Sigmoid colon (tissue), 7 donors: ENCODE results near the gene SPATA13. TPM values are rescaled to one million over a fixed set of nuclear protein-coding genes. Genes with fewer than 3 reads are reported as not detected.

ENCODE experiments used
- DNase-seq: peaks from one replicate; pipeline ENCODE4 v3.0.0-alpha.2; 2019
- H3K27ac ChIP-seq, 4 donors: fragments of 200-600 bp; sonication (generic); one replicate each; pipeline ENCODE4 v1.5.1; 2016 to 2019; ENCODE audit warnings: mild to moderate bottlenecking in 1 of 4
- H3K27me3 ChIP-seq, 3 donors: fragments of 200-600 bp; sonication (generic); one replicate each; pipeline ENCODE4 v1.5.1; 2019; ENCODE audit warnings: mild to moderate bottlenecking in 1 of 3
- H3K36me3 ChIP-seq, 4 donors: fragments of 200-600 bp; sonication (generic); one replicate each; pipeline ENCODE4 v1.5.1; 2016 to 2019
- H3K4me1 ChIP-seq, 4 donors: fragments of 200-600 bp; sonication (generic); one replicate each; pipeline ENCODE4 v1.5.1; 2017 to 2019
- H3K4me3 ChIP-seq, 4 donors: fragments of 200-600 bp; sonication (generic); one replicate each; pipeline ENCODE4 v1.5.1; 2017 to 2019; ENCODE audit warnings: mild to moderate bottlenecking in 2 of 4, moderate library complexity in 1 of 4
- H3K9me3 ChIP-seq, 4 donors: fragments of 200-600 bp in 3 of 4; sonication (generic) in 3 of 4; one replicate each; pipeline versions ENCODE4 v1.5.1 to v1.6.1; 2013 to 2019
- CTCF ChIP-seq, 4 experiments: fragments of 450-650 bp in 3 of 4; fragments of 200-600 bp in 1 of 4; IDR thresholded peaks; one replicate each; pipeline ENCODE4 v1.5.1; 2016 to 2019; ENCODE audit warnings: antibody characterized with exemption in 4 of 4, mild to moderate bottlenecking in 3 of 4, moderate library complexity in 2 of 4
- EP300 ChIP-seq, 4 donors: sonication (generic); formaldehyde crosslinking; IDR thresholded peaks; one replicate each; pipeline ENCODE4 v1.6.1; 2017; ENCODE audit warnings: antibody characterized with exemption in 4 of 4
- POLR2A ChIP-seq, 2 donors: fragments of 450-650 bp; IDR thresholded peaks; one replicate each; pipeline ENCODE4 v1.6.1; 2016; ENCODE audit warnings: antibody characterized with exemption in 2 of 2, mild to moderate bottlenecking in 2 of 2, moderate library complexity in 2 of 2
- POLR2AphosphoS5 ChIP-seq, 4 donors: sonication (generic); formaldehyde crosslinking; IDR thresholded peaks; one replicate each; pipeline ENCODE4 v1.6.1; 2017; ENCODE audit warnings: antibody characterized with exemption in 4 of 4
- WGBS, 2 donors: extraction: QIAGEN DNeasy Blood & Tissue Kit; methylation state at CpG; one replicate each; pipeline ENCODE4 v1.1.7; 2013; 5-methylcytosine and 5-hydroxymethylcytosine counted together
- intact Hi-C: fragments of 100-400 bp; cut with DNase I; formaldehyde crosslinking; loops from one replicate; pipeline ENCODE4 v1.15.1; 2023
- polyA plus RNA-seq, 3 donors: library from polyadenylated mRNA; stranded (reverse); fragments of 200-250 nt; gene quantifications; one replicate each; pipeline ENCODE4 v1.2.3, GENCODE V29; 2013
- total RNA-seq, 4 donors: library from RNA; depleted of rRNA; stranded (reverse); fragments of >200 nt; gene quantifications; one replicate each; pipeline ENCODE4 v1.1.0, GENCODE V29; 2016
- donor health status: healthy with polysubstance abuse.
- donor health status: Bipolar disorder and iron deficiency.
- donor health status: healthy.

SPATA13 gene
- total and polyA plus RNA-seq, 7 donors: 15.6 to 29.4 (median 18.1) TPM

GRCh38 chr13:24263632-24264031 lies 103.1 kb downstream of the SPATA13 start:
- Histone ChIP-seq H3K4me3 (no peak overlapping the region), H3K27me3 (no peaks in the 10 kb centered on the region), H3K27ac (peak overlapping the region in 3 of 4 donors; percentile 2 to 23 (median 11)), H3K9me3 (no peaks in the 10 kb centered on the region), H3K4me1 (peaks cover 0 to 19% (median 2%) of the 10 kb centered on the region in 4 donors), H3K36me3 (no peaks in the 10 kb centered on the region)
- TF ChIP-seq EP300 (IDR thresholded peaks at IDR 0.05): no peak
- TF ChIP-seq POLR2AphosphoS5 (IDR thresholded peaks at IDR 0.05): no peak
- TF ChIP-seq CTCF (IDR thresholded peaks at IDR 0.05): no peak
- TF ChIP-seq POLR2A (IDR thresholded peaks at IDR 0.05): no peak
- intact Hi-C loops: no loop called here
- no peak for DNase-seq
- WGBS, 2 donors: 51 to 67% methylated on average over 4 of the region's 4 CpGs

- no peaks in the 10 kb centered on the region for H3K9me3 ChIP-seq
- no peak for DNase-seq
- no peak overlapping the region for H3K27ac ChIP-seq
- WGBS, 2 donors: 63 to 84% methylated on average over 8 of the region's 8 CpGs
- TF ChIP-seq EP300 (IDR thresholded peaks at IDR 0.05) (no peak), POLR2AphosphoS5 (IDR thresholded peaks at IDR 0.05) (no peak), POLR2A (IDR thresholded peaks at IDR 0.05) (no peak), CTCF (IDR thresholded peaks at IDR 0.05) (no peak)
- H3K4me3 ChIP-seq: no peak overlapping the region
- no peaks in the 10 kb centered on the region for H3K27me3 ChIP-seq
- H3K4me1 ChIP-seq: peaks cover 0 to 19% (median 3%) of the 10 kb centered on the region in 4 donors
- intact Hi-C loops: no loop called here
- H3K36me3 ChIP-seq: no peaks in the 10 kb centered on the region
Measured at GRCh38 chr13:24264976-24265375, 104.5 kb downstream of the SPATA13 start.

- no peaks in the 10 kb centered on the region for H3K9me3 ChIP-seq
- WGBS, 2 donors: 91 to 95% methylated on average over 3 of the region's 3 CpGs
- DNase-seq: no peak
- H3K27ac ChIP-seq: no peak overlapping the region
- peaks cover 0 to 23% (median 6%) of the 10 kb centered on the region in 4 donors for H3K4me1 ChIP-seq
- intact Hi-C loops: no loop called here
- no peak overlapping the region for H3K4me3 ChIP-seq
- H3K27me3 ChIP-seq: no peaks in the 10 kb centered on the region
- H3K36me3 ChIP-seq: no peaks in the 10 kb centered on the region
- TF ChIP-seq POLR2AphosphoS5 (IDR thresholded peaks at IDR 0.05) (no peak), EP300 (IDR thresholded peaks at IDR 0.05) (no peak), POLR2A (IDR thresholded peaks at IDR 0.05) (no peak), CTCF (IDR thresholded peaks at IDR 0.05) (no peak)
Measured at GRCh38 chr13:24265453-24265852, 104.9 kb downstream of the SPATA13 start.

GRCh38 chr13:24267274-24267673 lies 106.8 kb downstream of the SPATA13 start:
- TF ChIP-seq EP300 (IDR thresholded peaks at IDR 0.05): no peak
- peak overlapping the region; percentile 47 to 61 (median 50) for H3K27ac ChIP-seq
- H3K9me3 ChIP-seq: no peaks in the 10 kb centered on the region
- no peak for DNase-seq
- peaks cover 0 to 40% (median 22%) of the 10 kb centered on the region in 4 donors for H3K4me1 ChIP-seq
- peak overlapping the region in 2 of 4 donors; percentile 7 to 16 for H3K4me3 ChIP-seq
- 17 to 77% methylated on average over 3 of the region's 3 CpGs for WGBS, 2 donors
- intact Hi-C loops: no loop called here
- H3K36me3 ChIP-seq: no peaks in the 10 kb centered on the region
- no peaks in the 10 kb centered on the region for H3K27me3 ChIP-seq

GRCh38 chr13:24267801-24268200 lies 107.3 kb downstream of the SPATA13 start:
- DNase-seq: no peak
- peak overlapping the region in 2 of 4 donors; percentile 7 to 16 for H3K4me3 ChIP-seq
- H3K4me1 ChIP-seq: peaks cover 0 to 45% (median 28%) of the 10 kb centered on the region in 4 donors
- H3K27me3 ChIP-seq: no peaks in the 10 kb centered on the region
- H3K36me3 ChIP-seq: no peaks in the 10 kb centered on the region
- TF ChIP-seq POLR2A (IDR thresholded peaks at IDR 0.05): no peak
- no peak for TF ChIP-seq EP300 (IDR thresholded peaks at IDR 0.05)
- no peak for TF ChIP-seq POLR2AphosphoS5 (IDR thresholded peaks at IDR 0.05)
- no peak for TF ChIP-seq CTCF (IDR thresholded peaks at IDR 0.05)
- H3K9me3 ChIP-seq: no peaks in the 10 kb centered on the region
- WGBS, 2 donors: 86 to 91% methylated on average over 2 of the region's 2 CpGs
- peak overlapping the region; percentile 37 to 61 (median 50) for H3K27ac ChIP-seq
- intact Hi-C loops: no loop called here
